ENCODE results near the gene RAD23A.
"Not testable (repeated sequence)": the region's sequence is repeated elsewhere in the genome, so short reads cannot be mapped to it uniquely, and the experiment has no call there.

The RAD23A gene

DNA sequence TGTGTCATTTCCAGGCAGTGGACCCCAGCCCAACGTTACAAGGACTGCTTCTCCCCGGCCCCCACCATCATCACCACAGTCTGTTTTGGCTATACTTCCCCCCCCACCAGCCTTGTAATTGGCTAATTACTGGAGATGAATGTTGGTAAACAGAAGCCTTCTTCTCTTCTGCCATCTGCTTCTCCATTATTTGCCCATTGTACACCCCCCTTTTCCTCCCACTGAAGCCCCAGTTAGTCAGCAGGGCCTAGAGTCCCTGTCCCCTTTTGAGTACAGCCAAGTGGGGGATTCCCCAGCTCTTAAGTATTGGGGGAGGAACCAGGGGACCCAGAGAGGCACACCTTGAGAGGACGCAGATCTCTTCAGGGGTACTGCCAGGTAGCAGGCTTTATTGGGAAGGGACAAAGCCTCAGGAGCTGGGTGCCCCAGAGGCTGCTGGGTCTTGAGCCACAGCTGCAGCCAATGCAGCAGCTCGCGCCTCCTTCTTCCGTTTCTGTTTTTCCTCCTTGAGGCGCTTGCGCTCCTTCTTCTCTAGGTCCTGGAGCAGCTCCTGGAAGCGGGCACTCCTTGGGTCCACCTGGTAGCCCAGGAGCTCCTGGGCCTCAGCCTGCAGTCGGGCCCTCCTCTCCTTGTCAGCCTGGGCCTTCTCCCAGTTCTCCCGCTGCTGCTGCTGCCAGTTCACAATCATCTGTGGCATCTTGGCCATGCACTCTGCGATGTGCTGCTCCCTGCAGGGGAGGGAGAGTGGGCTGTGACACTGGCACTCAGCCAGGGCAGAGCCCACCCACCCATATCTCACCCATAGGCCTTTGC, 8.3 kb downstream of the RAD23A start:
- Histone ChIP-seq H3K4me1 (ENCODE audit: control insufficient read depth, insufficient read depth, low read length) (no peaks in the 10 kb centered on the region), H3K36me3 (ENCODE audit: control insufficient read depth, insufficient read depth, low read length) (peaks cover 18% of the 10 kb centered on the region), H3K9ac (ENCODE audit: low read length) (no peak overlapping the region), H3K27ac (ENCODE audit: low read depth, low read length) (no peak overlapping the region), H3K4me3 (ENCODE audit: low read length) (no peak overlapping the region), H3K27me3 (ENCODE audit: control insufficient read depth, insufficient read depth, low read length) (no peaks in the 10 kb centered on the region)

DNA sequence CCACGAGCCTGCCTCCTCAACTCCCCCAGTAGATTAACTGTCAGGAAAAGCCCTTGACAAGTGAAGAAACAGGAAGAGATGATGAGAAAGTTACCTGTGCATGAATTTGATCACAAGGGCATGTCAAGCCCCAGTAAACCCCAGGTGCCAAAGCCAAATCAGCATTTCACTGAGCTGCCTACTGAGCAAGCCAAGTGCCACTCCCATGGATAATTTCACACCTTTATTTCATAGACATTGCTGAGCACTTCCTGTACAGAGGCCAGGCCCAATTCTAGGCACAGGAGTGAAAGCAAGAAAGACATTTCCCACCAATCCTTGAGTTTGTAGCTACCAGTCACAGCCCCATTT, 8.9 kb downstream of the RAD23A start:
- peaks cover 13% of the 10 kb centered on the region for H3K36me3 ChIP-seq (ENCODE audit: control insufficient read depth, insufficient read depth, low read length)
- H3K27ac ChIP-seq (ENCODE audit: low read depth, low read length), result no peak overlapping the region
- no peak overlapping the region for H3K4me3 ChIP-seq (ENCODE audit: low read length)
- H3K9ac ChIP-seq (ENCODE audit: low read length), result no peak overlapping the region
- no peaks in the 10 kb centered on the region for H3K27me3 ChIP-seq (ENCODE audit: control insufficient read depth, insufficient read depth, low read length)
- no peaks in the 10 kb centered on the region for H3K4me1 ChIP-seq (ENCODE audit: control insufficient read depth, insufficient read depth, low read length)

DNA sequence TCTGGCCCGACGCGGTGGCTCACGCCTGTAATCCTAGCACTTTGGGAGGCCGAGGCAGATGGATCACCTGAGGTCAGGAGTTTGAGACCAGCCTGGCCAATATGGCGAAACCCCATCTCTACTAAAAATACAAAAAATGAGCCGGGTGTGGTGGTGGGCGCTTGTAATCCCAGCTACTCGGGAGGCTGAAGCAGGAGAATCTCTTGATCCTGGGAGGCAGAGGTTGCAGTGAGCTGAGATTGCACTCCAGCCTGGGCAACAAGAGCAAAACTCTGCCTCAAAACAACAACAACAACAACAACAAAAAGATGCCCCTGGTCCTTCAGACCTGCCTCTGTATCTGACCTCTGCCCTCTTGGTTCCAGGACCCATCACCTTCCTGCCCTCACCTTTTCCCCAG, 9.9 kb downstream of the RAD23A start:
- H3K27ac ChIP-seq (ENCODE audit: low read depth, low read length); H3K9ac ChIP-seq (ENCODE audit: low read length): not testable (repeated sequence)

DNA sequence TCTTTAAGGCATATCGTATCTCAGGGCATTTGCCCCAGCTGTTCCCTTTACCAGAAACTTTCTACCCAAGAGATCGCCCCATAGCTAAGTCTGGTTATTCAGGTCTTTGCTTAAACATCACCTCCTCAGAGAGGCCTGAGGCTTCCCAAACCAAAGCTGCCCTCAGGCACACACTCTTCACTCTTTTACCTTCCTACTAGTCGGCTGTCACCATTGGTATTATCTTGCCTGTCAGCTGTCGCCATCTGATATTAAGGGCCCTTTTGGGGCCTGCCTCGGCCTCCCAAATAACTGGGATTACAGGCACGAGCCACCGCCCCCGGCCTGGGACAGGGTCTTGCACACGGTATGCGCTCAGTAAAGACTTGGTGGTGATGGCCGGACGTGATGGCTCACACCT, 10.3 kb downstream of the RAD23A start:
- Histone ChIP-seq H3K27ac (ENCODE audit: low read depth, low read length) (no peak overlapping the region), H3K9ac (ENCODE audit: low read length) (no peak overlapping the region), H3K27me3 (ENCODE audit: control insufficient read depth, insufficient read depth, low read length) (no peaks in the 10 kb centered on the region), H3K4me1 (ENCODE audit: control insufficient read depth, insufficient read depth, low read length) (no peaks in the 10 kb centered on the region), H3K4me3 (ENCODE audit: low read length) (peak overlapping the region; percentile 70), H3K36me3 (ENCODE audit: control insufficient read depth, insufficient read depth, low read length) (peaks cover 8% of the 10 kb centered on the region)

More for the DNA sequence above, 9.9 kb downstream of the RAD23A start:
- not testable (repeated sequence) for H3K27me3 ChIP-seq (ENCODE audit: control insufficient read depth, insufficient read depth, low read length); H3K4me1 ChIP-seq (ENCODE audit: control insufficient read depth, insufficient read depth, low read length); H3K4me3 ChIP-seq (ENCODE audit: low read length); H3K36me3 ChIP-seq (ENCODE audit: control insufficient read depth, insufficient read depth, low read length)

DNA sequence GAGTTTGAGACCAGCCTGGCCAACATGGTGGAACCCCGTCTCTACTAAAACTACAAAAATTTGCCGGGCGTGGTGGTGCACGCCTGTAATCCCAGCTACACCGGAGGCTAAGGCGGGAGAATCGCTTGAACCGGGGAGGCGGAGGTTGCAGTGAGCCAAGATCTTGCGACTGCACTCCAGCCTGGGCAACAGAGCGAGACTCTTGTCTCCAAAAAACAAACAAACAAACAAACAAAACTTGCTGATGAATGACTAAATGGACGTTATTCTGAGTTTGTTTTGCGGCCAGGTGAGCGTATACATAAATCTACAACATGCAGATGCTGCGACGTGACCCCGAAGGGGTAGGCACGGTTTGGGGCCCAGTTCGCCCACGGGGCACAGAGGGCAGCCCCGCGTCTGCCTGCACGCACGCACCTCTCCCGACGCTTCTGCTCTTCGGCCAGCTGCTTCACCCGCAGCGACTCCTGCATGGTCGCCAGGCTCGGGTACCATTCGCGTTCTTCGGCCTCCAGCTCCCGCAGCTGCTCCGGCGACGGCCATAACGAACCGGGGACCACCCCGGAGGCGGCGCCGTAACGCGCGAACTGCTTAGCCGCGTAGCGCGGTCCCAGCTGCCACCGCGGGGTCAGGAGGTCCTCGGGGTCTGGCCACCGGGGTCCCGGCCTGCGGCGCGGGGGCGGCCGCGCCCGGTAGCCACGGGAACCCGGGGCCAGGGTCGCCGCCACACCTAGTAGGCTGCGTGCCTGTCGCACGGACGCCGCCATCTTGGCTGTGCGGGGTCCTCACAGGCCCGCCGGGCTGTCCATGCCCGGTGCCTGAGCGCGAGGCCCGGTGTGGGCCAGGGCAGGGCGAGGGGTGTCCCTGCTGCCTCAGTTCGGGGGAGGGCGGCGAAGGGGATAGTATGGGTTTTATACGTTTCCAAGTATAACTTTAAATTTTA, 11.1 kb downstream of the RAD23A start, which contains the start of gene GADD45GIP1:
Gene GADD45GIP1 (minus strand): TSS at position 778 of the 943 bp plus-strand sequence. CDS start 11 bp downstream, at position 767.
- Histone ChIP-seq H3K4me1 (ENCODE audit: control insufficient read depth, insufficient read depth, low read length) (no peaks in the 10 kb centered on the region), H3K36me3 (ENCODE audit: control insufficient read depth, insufficient read depth, low read length) (peaks cover 6% of the 10 kb centered on the region), H3K27ac (ENCODE audit: low read depth, low read length) (peak within 1 kb of the TSS; percentile 89), H3K9ac (ENCODE audit: low read length) (peak within 1 kb of the TSS; percentile 2), H3K27me3 (ENCODE audit: control insufficient read depth, insufficient read depth, low read length) (no peaks in the 10 kb centered on the region), H3K4me3 (ENCODE audit: low read length) (peak within 1 kb of the TSS; percentile 70)

DNA sequence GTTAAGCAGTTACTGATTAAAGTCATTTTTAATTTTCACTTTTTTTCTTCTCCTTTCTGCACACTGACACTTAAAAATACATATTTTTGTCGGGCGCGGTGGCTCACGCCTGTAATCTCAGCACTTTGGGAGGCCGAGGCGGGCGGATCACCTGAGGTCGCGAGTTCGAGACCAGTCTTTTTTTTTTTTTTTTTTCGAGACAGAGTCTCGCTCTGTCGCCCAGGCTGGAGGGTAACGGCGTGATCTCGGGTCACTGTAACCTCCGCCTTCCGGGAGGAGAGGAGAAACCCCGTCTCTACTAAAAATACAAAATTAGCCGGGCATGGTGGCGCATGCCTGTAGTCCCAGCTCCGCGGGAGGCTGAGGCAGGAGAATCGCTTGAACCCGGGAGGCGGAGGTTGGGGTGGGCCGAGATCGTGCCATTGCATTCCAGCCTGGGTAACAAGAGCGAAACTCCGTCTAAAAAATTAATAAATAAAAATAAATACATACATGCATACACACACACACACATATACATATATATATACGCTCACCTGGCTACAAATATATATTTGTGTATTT, 11.8 kb downstream of the RAD23A start:
- H3K4me1 ChIP-seq (ENCODE audit: control insufficient read depth, insufficient read depth, low read length); H3K36me3 ChIP-seq (ENCODE audit: control insufficient read depth, insufficient read depth, low read length); H3K27me3 ChIP-seq (ENCODE audit: control insufficient read depth, insufficient read depth, low read length): not testable (repeated sequence)
- H3K27ac ChIP-seq (ENCODE audit: low read depth, low read length), result peak overlapping the region; percentile 89
- peak overlapping the region; percentile 70 for H3K4me3 ChIP-seq (ENCODE audit: low read length)
- peak overlapping the region; percentile 2 for H3K9ac ChIP-seq (ENCODE audit: low read length)

DNA sequence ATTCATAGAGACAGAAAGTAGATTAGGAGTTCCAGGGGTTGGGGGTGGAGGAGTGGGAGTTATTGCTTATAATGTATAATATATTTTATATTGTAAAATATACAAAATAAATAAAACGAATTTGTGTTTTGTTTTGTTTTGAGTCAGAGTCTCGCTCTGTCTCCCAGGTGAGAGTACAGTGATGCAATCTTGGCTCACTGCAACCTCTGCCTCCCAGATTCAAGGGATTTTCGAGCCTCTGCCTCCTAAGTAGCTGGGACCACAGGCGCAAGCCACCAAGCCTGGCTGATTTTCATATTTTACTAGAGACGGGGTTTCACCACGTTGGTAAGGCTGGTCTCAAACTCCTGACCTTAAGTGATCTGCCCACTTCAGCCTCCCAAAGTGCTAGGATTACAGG, 13.8 kb downstream of the RAD23A start:
- Histone ChIP-seq H3K36me3 (ENCODE audit: control insufficient read depth, insufficient read depth, low read length) (no peaks in the 10 kb centered on the region), H3K9ac (ENCODE audit: low read length) (no peak overlapping the region), H3K27ac (ENCODE audit: low read depth, low read length) (no peak overlapping the region), H3K4me1 (ENCODE audit: control insufficient read depth, insufficient read depth, low read length) (no peaks in the 10 kb centered on the region), H3K27me3 (ENCODE audit: control insufficient read depth, insufficient read depth, low read length) (no peaks in the 10 kb centered on the region), H3K4me3 (ENCODE audit: low read length) (no peak overlapping the region)

DNA sequence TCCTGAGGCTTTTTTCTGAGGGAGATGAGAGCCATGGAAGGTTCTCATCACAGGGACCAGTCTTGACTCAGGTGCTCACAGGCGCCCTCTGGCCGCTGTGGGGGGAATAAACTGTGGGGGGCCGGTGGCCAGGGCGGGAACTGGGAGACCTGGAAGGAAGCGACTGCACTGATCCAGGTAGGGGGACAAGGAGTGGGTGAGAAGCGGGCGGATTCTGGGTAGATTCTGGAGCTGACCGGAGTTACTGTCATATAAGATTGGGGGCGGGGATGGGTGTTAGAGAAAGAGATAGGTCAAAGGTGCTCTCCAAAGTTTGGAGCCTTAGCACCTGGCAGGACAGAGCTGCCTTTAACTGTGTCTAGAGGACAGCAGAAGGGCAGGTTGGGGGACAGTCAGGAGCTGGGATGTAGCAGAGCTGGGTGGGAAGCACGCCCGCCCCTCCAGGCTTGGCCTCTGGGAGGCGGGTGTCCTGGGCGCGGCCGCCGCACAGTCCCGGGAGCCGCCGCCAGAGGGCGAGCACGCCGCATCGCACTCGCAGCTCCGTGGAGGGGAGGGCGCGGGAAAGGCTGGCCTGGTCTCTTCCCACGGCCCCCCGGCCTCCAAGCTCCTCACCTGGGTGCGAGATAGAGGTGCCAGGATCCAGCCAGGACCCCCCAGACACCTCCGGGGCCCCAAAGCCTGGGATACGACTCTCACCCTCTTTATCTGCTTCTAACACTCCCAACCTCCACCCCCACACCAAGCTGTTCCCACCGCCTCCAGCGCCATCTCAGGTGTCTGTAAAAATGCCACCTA, 19.6 kb downstream of the RAD23A start:
- peak overlapping the region; percentile 80 for H3K4me3 ChIP-seq (ENCODE audit: low read length)

DNA sequence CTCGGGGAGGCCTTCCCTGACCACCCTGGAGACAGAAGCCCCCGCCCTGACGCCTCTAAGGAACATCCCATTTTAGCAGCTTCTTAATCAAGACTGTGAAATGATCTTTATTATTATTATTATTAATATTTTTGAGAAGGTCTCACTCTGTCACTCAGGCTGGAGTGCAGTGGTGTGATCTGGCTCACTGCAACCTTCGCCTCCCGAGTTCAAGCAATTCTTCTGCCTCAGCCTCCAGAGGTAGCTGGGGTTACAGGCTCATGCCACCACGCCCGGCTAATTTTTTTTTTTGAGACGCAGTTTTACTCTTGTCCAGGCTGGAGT, 20.1 kb downstream of the RAD23A start:
- H3K4me1 ChIP-seq (ENCODE audit: control insufficient read depth, insufficient read depth, low read length), result peaks cover 3% of the 10 kb centered on the region
- H3K27me3 ChIP-seq (ENCODE audit: control insufficient read depth, insufficient read depth, low read length), result no peaks in the 10 kb centered on the region
- H3K36me3 ChIP-seq (ENCODE audit: control insufficient read depth, insufficient read depth, low read length), result no peaks in the 10 kb centered on the region
- peak overlapping the region; percentile 70 for H3K27ac ChIP-seq (ENCODE audit: low read depth, low read length)
- peak overlapping the region; percentile 80 for H3K4me3 ChIP-seq (ENCODE audit: low read length)
- no peak overlapping the region for H3K9ac ChIP-seq (ENCODE audit: low read length)

More for the DNA sequence above, 19.6 kb downstream of the RAD23A start:
- no peaks in the 10 kb centered on the region for H3K27me3 ChIP-seq (ENCODE audit: control insufficient read depth, insufficient read depth, low read length)
- H3K9ac ChIP-seq (ENCODE audit: low read length), result no peak overlapping the region
- peak overlapping the region; percentile 70 for H3K27ac ChIP-seq (ENCODE audit: low read depth, low read length)
- peaks cover 3% of the 10 kb centered on the region for H3K4me1 ChIP-seq (ENCODE audit: control insufficient read depth, insufficient read depth, low read length)
- no peaks in the 10 kb centered on the region for H3K36me3 ChIP-seq (ENCODE audit: control insufficient read depth, insufficient read depth, low read length)

DNA sequence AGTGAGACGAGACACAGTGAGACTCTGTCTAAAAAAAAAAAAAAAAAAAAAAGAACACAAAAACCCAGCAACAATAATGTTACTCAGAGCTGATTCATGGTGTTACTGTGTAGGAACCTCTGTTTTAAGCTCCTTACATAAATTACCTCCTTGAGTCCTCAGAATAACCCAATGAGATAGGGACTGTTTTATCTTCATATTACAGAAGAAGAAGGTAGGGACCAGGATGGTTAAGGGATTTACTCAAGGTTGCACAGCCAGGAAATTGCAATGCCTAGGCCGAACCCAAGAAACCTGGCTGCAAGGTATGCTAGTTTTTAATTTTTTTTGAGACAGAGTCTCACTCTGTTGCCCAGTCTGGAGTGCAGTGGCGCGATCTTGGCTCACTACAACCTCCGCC, 22.2 kb downstream of the RAD23A start:
- Histone ChIP-seq H3K36me3 (ENCODE audit: control insufficient read depth, insufficient read depth, low read length) (no peaks in the 10 kb centered on the region), H3K27ac (ENCODE audit: low read depth, low read length) (no peak overlapping the region), H3K9ac (ENCODE audit: low read length) (no peak overlapping the region), H3K4me1 (ENCODE audit: control insufficient read depth, insufficient read depth, low read length) (peaks cover 3% of the 10 kb centered on the region), H3K4me3 (ENCODE audit: low read length) (no peak overlapping the region), H3K27me3 (ENCODE audit: control insufficient read depth, insufficient read depth, low read length) (no peaks in the 10 kb centered on the region)

DNA sequence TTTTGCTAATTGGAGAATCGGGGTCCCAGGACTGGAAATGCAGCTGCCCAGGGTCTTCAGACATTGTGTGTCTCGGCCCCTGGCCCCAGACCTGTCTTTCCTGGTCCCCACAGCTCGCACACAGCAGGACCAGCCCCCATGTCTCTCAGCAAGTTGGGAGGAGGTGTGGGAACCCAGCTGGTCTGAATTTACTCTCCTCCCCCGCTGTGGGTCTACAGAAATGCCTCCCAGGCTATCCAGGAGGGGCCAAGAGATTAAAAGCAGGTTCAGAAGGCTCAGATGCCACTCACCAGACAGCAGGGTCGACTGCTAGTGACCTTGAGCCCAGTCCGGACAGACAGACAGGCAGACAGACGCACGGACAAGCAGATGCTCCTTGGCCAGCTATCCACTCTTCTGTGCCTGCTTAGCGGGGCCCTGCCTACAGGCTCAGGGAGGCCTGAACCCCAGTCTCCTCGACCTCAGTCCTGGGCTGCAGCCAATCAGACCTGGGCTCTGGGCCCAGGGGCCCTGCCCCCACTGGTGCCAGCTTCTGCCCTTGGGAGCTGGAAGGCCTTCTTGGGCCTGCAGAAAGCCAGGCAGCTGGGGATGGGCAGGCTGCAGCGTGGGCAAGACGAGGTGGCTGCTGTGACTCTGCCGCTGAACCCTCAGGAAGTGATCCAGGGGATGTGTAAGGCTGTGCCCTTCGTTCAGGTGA, 23.8 kb downstream of the RAD23A start, which contains the start of gene DAND5:
Gene DAND5 (plus strand): TSS at position 285 of the 697 bp plus-strand sequence. CDS start 85 bp downstream, at position 370.
- Histone ChIP-seq H3K27me3 (ENCODE audit: control insufficient read depth, insufficient read depth, low read length) (no peaks in the 10 kb centered on the region), H3K9ac (ENCODE audit: low read length) (no peak within 1 kb of the TSS), H3K27ac (ENCODE audit: low read depth, low read length) (peak within 1 kb of the TSS; percentile 90), H3K36me3 (ENCODE audit: control insufficient read depth, insufficient read depth, low read length) (no peaks in the 10 kb centered on the region), H3K4me1 (ENCODE audit: control insufficient read depth, insufficient read depth, low read length) (peaks cover 3% of the 10 kb centered on the region), H3K4me3 (ENCODE audit: low read length) (no peak within 1 kb of the TSS)
